Heart right ventricle (tissue), 16 donors: ENCODE data around the gene FAM227B. TPM values are rescaled to one million over a fixed set of nuclear protein-coding genes. Genes with fewer than 3 reads are reported as not detected.
A peak's percentile ranks its signal among the peaks of the same experiment; 100 is the strongest.

Experiments used
- ATAC-seq, 8 donors: fragments of 200-7000 bp; cut with Tn5 transposase; one replicate each; pipeline ENCODE4 v1.9.1; 2020; ENCODE audit warnings: mild to moderate bottlenecking in 8 of 8, moderate library complexity in 8 of 8, moderate number of reproducible peaks in 1 of 8
- DNase-seq, 2 donors: peaks; one replicate each; pipeline ENCODE4 v3.0.0-alpha.2; 2020
- H3K27ac ChIP-seq, 10 donors: fragments of 200-600 bp; sonication (generic) in 2 of 10; one replicate each; pipeline versions ENCODE4 v1.5.0 to v1.8.0; 2020 to 2022; ENCODE audit warnings: mild to moderate bottlenecking in 3 of 10
- H3K27me3 ChIP-seq, 7 donors: fragments of 200-600 bp; one replicate each; pipeline ENCODE4 v1.8.0; 2021 to 2022; ENCODE audit warnings: mild to moderate bottlenecking in 2 of 7
- H3K36me3 ChIP-seq, 9 donors: fragments of 200-600 bp; sonication (generic) in 1 of 9; one replicate each; pipeline versions ENCODE4 v1.5.0 to v1.8.0; 2020 to 2022; ENCODE audit warnings: mild to moderate bottlenecking in 2 of 9
- H3K4me1 ChIP-seq, 9 donors: fragments of 200-600 bp; sonication (generic) in 1 of 9; one replicate each; pipeline versions ENCODE4 v1.5.0 to v1.8.0; 2020 to 2022; ENCODE audit warnings: mild to moderate bottlenecking in 4 of 9
- H3K4me3 ChIP-seq, 10 donors: fragments of 200-600 bp; sonication (generic) in 2 of 10; one replicate each; pipeline versions ENCODE4 v1.5.0 to v1.8.0; 2020 to 2022; ENCODE audit warnings: mild to moderate bottlenecking in 7 of 10, moderate library complexity in 2 of 10
- H3K9me3 ChIP-seq, 11 donors: fragments of 200-600 bp in 10 of 11; sonication (generic) in 2 of 11; one replicate each; pipeline versions ENCODE4 v1.5.0 to v1.8.0; 2013 to 2022; ENCODE audit warnings: mild to moderate bottlenecking in 2 of 11, control low read depth in 1 of 11, moderate library complexity in 1 of 11
- CTCF ChIP-seq, 9 donors: fragments of 200-600 bp; sonication (generic) in 2 of 9; IDR thresholded peaks; one replicate each; pipeline versions ENCODE4 v1.5.0 to v1.8.0; 2021 to 2022; ENCODE audit warnings: antibody characterized with exemption in 9 of 9, mild to moderate bottlenecking in 5 of 9, moderate library complexity in 1 of 9
- WGBS, 2 donors: extraction: QIAGEN DNeasy Blood & Tissue Kit; methylation state at CpG; one replicate each; pipeline ENCODE4 v1.1.7; 2013; ENCODE audit warnings: inconsistent platforms in 1 of 2; 5-methylcytosine and 5-hydroxymethylcytosine counted together
- intact Hi-C, 10 donors: fragments of 100-400 bp; cut with DNase I; formaldehyde crosslinking; loops; one replicate each; pipeline versions ENCODE4 v1.11.1 to v1.14.2; 2022
- polyA plus RNA-seq, 2 donors: library from polyadenylated mRNA; stranded (reverse); fragments of 200-250 nt; gene quantifications; one replicate each; pipeline ENCODE4 v1.2.3, GENCODE V29; 2013
- total RNA-seq, 10 donors: library from RNA; stranded (reverse); fragmentation: NEBNext Ultra II Directional in 3 of 10; extraction: Animal tissue kit (Norgen Biotek cat#: 25700) in 3 of 10; gene quantifications; one replicate each; pipeline versions ENCODE4 v1.2.1 to v1.2.4, GENCODE V29; 2021 to 2023
- donor health status: Arrhythmogenic right ventricular cardiomyopathy.
- donor health status: ischemic (EF 13 %, LVEDD 7.1; RV severe dilation, severe dysfunction).
- donor health status: healthy with polysubstance abuse.
- donor health status: DM: no; HTN: yes; CAD: no.
- donor health status: DM: no; HTN: no; CAD: no.
- donor health status: ischemic (EF 25% LVEDD 6.9; RV normal size, moderate dysfunction).
- donor health status: ischemic (EF 25% LVEDD 5.7; RV mildly dilated, moderate dysfunction).
- donor health status: healthy.
- donor health status: DM: yes; HTN: yes; CAD: no.
- donor health status: Ischemic cardiomyopathy.
- donor health status: ischemic (EF 35%, LVEDD 5.7; RV mildly dilated, moderate dysfunction).
- donor health status: nonischemic (EF 11% LVEDD 7.7; RV severe dilation, severe dysfunction).
- donor health status: DM: yes; HTN: yes; CAD: no.
- donor health status: PGD.
- donor health status: ischemic (EF 29% LVEDD 5.4; RV normal size, mild dysfunction).
- donor health status: nonischemic (EF 23%, LVEDD 6.1; RV moderate dilation, normal function).

FAM227B gene
- total and polyA plus RNA-seq, 12 donors = 5.1 to 22.8 (median 14.4) TPM

GRCh38 chr15:49656734-49657133, 36.1 kb upstream of the FAM227B start:
- 66 to 70% methylated on average over 1 of the region's 1 CpG for WGBS, 2 donors
- ATAC-seq = no peak
- no peaks in the 10 kb centered on the region for H3K4me1 ChIP-seq
- H3K27me3 ChIP-seq = no peaks in the 10 kb centered on the region
- no peak overlapping the region for H3K4me3 ChIP-seq
- peaks cover 0 to 37% (median 15%) of the 10 kb centered on the region in 11 donors for H3K9me3 ChIP-seq
- peak overlapping the region in 2 of 10 donors; percentile 23 to 33 for H3K27ac ChIP-seq
- intact Hi-C loops = no loop called here
- H3K36me3 ChIP-seq = no peaks in the 10 kb centered on the region
- TF ChIP-seq CTCF (IDR thresholded peaks at IDR 0.05) = no peak
- no peak for DNase-seq

- H3K27ac ChIP-seq = no peak overlapping the region
- no peaks in the 10 kb centered on the region for H3K36me3 ChIP-seq
- no peak for TF ChIP-seq CTCF (IDR thresholded peaks at IDR 0.05)
- H3K27me3 ChIP-seq = no peaks in the 10 kb centered on the region
- DNase-seq (no peak), ATAC-seq (no peak)
- peaks cover 0 to 34% (median 14%) of the 10 kb centered on the region in 11 donors for H3K9me3 ChIP-seq
- H3K4me3 ChIP-seq = no peak overlapping the region
- intact Hi-C loops = no loop called here
- H3K4me1 ChIP-seq = peaks cover 0 to 5% (median 0%) of the 10 kb centered on the region in 9 donors
- 48 to 98% methylated on average over 1 of the region's 1 CpG for WGBS, 2 donors
Observed at GRCh38 chr15:49652922-49653321, 32.3 kb upstream of the FAM227B start.

DNA sequence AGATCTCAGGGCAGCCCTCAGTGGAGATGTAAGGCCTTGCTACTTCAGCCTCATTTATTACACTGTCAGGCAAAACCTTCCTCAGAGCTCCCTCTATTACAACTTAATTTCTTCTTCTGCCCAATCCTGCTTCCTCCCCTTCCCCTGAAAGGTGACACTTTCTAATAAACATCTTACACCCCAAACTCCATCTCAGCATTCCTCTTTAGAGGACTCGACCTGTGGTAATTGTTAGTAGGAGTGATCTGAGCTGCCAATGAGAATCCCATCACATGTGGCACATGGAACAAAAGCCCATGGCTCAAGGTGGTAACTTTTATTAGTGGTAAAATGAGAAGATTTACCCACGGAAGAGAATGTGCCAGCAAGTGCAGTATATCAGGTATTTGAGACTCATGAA, 30.1 kb upstream of the FAM227B start:
- Histone ChIP-seq H3K9me3 (peaks cover 0 to 36% (median 14%) of the 10 kb centered on the region in 11 donors), H3K27me3 (no peaks in the 10 kb centered on the region), H3K36me3 (peaks cover 0 to 5% (median 0%) of the 10 kb centered on the region in 9 donors), H3K27ac (no peak overlapping the region), H3K4me1 (peaks cover 0 to 13% (median 4%) of the 10 kb centered on the region in 9 donors), H3K4me3 (no peak overlapping the region)
- intact Hi-C loops = no loop called here
- no peak for TF ChIP-seq CTCF (IDR thresholded peaks at IDR 0.05)
- ATAC-seq (no peak), DNase-seq (no peak)
- WGBS, 2 donors = 72 to 82% methylated on average over 2 of the region's 2 CpGs

DNA sequence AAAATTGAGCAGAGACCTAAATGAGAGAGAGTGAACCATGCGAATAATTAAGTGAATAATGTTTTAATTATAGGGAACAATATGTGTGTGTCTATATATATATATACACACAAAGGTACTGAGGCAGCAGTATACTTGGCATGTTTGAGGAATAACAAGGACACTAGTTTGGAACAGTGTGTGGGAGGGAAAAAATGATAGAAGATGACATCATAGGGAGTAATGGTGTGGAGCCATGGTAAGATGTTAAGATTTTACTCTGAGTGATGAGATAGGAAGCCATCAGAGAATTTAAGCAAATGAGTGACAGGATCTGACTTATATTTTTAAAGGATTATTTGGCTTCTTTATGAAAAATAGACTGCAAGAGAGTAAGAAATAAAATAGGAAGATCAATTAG, 29.4 kb upstream of the FAM227B start:
- H3K4me3 ChIP-seq = no peak overlapping the region
- H3K4me1 ChIP-seq = peaks cover 0 to 20% (median 10%) of the 10 kb centered on the region in 9 donors
- peaks cover 0 to 5% (median 0%) of the 10 kb centered on the region in 9 donors for H3K36me3 ChIP-seq
- TF ChIP-seq CTCF (IDR thresholded peaks at IDR 0.05) = no peak
- DNase-seq (no peak), ATAC-seq (no peak)
- 97 to 98% methylated on average over 1 of the region's 1 CpG for WGBS, 2 donors
- H3K27me3 ChIP-seq = no peaks in the 10 kb centered on the region
- H3K9me3 ChIP-seq = peaks cover 0 to 36% (median 14%) of the 10 kb centered on the region in 11 donors
- intact Hi-C loops = no loop called here
- H3K27ac ChIP-seq = no peak overlapping the region
